Measurements from ENCODE around the gene SLX4IP.
A peak's percentile ranks its signal among the peaks of the same experiment; 100 is the strongest.
"Not testable (repeated sequence)": the region's sequence is repeated elsewhere in the genome, so short reads cannot be mapped to it uniquely, and the experiment has no call there.

SLX4IP gene

DNA sequence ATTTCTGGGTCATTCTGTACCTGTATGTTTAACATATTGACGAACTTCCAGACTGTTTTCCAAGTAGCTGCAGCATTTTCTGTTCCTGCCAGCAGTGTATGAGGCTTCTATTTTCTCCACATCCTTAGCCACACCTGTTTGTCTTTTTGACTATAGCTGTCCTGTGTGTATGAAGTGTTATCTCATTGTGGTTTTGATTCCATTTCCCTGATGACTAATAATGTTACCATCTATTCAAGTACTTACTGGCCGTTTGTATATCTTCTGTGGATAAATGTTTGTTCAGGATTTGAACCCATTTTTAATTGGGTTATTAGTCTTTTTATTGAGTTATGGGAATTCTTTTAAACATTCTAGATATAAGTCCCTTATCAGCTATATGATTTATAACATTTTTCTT, 143.5 kb downstream of the SLX4IP start:
- no peak for DNase-seq

DNA sequence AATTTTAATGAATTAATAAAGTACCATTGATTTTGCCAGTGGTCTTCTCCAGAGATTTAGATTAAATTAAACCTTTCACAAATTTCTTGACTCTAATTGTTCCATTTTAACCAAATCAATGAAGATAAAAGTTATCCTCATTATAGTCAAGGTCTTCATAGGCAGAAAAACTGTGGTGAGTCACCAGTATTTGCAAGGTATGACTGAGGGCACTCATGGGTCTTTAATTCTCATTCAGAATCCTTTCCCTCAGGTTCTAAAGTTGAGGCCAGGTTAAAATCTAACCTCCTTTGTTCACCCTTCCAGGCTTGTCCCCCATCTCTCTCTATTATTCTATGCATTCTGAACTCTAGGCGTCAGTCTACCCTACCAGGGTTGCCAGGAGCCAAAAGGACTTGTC, 144.8 kb downstream of the SLX4IP start:
- DNase-seq = no peak

DNA sequence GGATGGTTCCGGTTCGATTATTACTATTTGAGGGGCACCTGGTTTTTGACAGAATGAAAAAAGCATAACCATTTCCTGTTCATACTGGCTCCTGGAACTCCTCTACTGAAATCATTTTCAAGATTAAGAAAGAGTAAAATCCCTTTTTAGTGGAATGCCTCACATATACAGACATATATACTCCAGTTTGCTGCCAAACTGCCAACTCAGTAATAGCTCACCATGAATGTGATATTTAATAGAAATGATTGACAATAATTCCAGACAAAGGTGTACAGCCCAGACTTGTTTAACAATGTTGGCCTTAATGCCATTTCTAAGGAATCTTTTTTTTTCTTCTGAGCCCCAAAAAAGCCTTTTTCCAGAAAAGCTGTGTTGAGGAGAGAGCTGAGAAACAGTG, 145.6 kb downstream of the SLX4IP start:
- DNase-seq = no peak

DNA sequence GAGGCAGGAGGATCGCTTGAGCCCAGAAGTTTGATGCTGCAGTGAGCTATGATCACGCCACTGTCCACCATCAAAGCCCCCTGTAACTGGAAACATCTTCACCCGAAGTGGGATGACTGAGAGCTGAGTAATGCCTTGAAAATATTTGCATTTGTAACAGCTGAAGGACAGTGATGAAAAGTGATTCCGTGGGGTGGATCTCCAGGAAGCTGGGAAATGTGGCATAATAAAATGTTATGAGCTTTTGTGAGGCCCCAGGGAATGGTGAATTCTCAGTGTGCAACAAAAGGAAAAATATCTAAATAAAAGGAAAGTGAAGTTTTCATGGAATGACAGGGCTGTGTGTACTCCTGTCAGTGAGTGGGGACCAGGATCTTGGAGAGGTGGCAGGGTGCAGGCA, 146.7 kb downstream of the SLX4IP start:
- no peak for DNase-seq

DNA sequence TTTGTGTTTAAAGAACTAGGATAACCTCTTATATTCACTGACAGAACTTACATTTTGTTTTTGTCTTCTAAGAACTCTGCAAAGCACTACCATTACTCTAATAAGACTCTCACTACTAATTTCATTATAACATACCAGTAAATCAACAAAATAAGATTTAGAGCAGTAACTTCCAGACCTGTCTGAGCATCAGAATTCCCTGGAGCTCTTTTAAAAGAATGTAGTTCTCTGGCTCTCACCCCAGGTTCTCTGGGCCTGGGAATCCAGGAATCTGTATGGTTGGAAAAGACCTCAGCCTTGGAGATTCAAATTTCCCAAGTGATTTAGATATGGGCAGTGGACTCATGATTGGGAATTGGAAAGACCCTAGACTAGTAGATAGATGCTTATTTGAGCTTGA, 149.3 kb downstream of the SLX4IP start:
- DNase-seq = no peak

DNA sequence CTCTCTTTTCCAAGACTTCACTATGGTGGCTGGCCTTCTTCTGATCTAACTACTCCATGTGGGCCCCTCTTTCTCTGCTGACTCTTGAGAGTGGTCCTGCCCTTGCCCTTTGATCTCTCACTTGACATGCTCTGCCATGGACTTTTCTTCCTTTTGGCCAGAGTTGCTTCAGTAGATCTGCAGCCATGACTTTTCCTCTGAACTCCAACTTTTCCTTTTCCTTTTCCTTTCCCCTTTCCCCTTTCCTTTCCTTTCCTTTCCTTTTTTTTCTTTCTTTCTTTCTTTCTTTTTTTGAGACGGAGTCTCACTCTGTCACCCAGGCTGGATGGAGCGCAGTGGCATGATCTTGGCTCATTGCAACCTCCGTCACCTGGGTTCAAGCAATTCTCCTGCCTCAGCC, 150.2 kb downstream of the SLX4IP start:
- no peak for DNase-seq

DNA sequence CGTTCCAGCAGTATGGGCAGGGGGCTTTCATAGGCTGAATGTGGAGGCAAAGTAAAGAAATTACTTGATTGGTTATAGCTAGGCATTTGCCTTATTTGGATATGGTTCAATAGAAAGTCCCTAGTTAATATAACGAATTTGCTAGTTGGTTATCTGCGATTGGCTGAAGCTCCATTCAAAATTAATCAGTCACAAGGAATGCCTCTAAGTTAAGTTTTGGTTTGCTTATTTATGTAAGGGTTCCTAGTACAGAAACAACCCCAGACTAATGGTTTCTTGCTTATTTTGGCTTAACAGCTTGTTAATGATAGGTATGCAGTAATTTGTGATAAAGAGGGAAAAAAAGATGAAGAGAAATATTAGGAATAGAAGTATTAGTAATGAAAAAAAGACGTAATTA, 151.2 kb downstream of the SLX4IP start:
- no peak for DNase-seq

DNA sequence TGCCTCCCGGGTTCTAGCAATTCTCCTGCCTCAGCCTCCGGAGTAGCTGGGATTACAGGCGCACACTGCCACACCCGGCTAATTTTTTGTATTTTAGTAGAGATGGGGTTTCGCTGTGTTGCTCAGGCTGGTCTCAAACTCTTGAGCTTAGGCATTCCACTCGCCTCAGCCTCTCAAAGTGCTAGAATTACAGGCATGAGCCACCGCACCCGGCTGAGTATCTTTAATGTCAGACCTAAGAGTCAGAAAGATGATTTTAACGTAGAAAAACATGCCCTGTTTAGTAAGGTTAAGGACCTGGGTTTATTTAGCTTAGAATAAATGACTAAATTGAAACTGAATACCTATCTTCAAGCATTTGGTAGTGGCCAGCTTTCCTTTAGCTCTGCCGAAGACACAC, 155.3 kb downstream of the SLX4IP start:
- not testable (repeated sequence) for DNase-seq

DNA sequence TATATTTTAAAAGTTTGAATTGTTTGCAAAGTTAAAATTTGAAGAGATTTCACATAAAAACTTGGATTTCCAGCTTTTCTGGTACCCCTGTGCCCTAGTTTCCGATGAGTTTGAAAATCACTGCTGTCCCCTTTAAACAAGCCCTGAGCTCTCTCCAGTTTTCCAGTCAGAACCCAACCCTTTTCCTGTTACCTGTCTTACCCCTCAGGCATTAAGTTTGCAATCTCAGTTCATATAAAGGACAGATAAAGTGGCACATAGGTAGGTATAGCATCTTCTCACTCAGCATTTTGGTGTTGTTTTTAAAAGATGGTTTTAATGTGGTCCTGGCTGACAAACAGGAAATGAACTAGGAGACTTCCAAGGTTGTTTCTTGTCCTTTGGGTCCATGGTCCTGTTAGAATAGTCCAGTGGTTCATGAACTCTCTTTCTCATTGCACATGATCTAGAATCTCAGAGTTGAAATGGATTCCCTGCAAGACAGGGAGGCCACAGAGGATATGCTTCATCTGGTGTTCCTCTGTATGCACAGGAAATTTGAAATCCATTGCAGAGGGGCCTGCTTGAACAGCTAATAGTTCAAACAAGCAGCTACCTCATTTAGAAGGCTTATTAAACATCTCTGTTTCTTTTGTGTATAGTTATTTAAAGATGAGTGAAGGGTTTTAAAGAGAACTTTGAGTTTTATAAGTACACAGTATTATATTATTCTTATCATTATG, 156.0 kb downstream of the SLX4IP start:
- no peak for DNase-seq

DNA sequence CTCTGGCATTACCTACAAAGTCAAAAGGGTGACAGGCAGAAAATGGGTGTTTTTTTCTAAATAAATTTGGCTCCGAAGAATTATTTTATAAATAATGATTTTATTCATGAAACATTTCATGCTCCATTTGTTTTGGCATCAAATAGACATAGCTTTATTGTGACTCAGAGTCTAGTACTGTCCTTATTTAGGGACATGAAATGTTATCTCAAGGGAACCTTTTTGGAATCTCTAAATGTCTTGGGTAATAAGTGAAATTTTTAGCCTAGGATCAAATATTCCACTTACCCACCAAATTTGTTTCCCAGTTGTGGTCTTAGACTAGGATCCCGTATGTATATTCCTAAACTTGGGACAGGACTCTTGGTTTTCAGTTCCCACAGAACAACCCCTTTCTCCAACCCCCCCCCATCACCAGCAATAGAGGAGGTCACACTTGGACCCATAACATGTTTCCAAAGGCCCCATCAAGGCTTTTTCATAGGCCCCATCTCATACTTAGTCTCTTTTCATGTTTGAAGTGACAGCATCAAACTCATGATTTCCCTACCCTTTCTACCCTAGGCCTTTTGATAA, 156.9 kb downstream of the SLX4IP start:
- DNase-seq = no peak

DNA sequence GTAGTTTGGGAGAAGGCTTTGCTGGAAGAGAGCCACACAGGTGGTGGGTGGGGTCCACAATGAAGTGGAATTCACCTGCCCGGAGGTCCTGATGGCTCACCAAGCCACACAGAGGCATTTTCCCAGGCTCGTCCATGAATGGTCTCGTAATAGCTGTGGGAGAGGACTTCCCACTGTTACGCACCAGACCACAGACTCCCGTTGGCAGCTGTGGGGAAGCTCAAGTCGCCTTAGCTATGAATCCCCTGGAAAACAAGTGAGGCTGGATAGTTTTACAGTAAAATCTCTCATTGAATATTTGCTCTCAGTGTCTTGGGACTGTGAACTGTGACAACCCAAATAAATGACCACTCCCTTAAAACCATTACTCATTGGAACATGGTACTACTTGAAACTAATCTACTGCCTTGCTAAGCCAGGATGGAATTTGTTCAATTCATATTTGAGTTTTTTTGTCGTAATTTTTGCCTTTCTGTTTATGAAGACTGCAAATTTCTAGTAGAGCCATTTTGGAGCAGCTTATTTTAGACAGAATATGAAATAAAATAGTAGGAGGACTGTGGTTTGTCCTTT, 159.3 kb downstream of the SLX4IP start:
- DNase-seq = no peak

DNA sequence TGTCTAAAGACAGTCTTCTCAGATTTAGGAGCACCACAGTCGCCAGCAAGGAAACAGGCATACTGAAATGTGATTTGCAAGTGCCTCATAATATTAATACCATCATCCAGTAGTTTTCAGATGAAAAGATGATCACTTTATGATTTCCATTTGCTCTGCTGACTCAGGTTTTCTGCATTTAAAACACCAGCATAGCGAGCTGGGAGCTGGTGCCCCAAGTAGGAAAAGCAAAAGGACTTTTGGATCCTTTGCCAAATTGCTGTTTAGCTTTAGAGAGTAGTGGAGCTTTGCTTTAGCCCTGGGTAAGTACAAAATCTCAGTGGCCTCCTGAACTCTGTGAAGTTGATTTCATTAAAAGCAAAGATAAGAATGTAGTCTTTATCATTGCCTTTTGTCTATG, 160.2 kb downstream of the SLX4IP start:
- no peak for DNase-seq

DNA sequence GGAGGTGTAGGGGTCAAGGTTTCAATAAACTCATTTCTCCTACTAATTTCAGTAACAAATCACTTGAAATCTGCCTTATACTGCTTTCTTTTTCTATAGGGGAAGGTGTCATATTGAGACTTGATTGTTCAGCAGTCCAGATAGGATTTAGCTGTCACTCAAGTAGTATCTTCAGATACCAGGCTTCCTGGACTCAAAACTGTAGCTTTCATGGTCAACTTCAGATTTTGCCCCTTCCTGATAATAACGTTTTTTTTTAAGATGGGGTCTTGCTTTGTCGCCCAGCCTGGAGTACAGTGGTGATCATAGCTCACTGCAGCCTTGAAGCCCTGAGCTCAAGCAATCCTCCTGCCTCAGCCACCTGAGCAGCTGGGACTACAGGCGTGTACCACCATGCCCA, 160.9 kb downstream of the SLX4IP start:
- no peak for DNase-seq

DNA sequence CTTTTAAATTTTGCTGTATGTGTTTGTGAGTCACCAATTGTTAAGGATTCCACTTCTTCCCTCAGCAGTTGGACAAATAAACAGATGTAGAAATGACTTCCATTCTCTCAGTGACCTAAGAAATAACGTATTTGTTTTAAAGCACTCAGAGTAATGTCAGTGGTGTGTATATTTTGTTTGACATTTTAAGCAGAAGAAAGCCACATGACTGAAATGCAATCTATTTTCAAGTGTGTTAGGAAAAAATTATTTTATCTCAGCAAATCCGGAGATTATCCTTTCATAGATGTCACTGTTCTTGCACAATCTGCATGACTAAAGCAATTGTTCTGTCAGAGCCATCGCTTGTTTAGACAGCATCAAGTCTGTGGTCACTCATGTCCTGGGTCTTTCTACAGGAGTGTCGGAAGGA, 161.6 kb downstream of the SLX4IP start:
- peak; percentile 82 for DNase-seq

DNA sequence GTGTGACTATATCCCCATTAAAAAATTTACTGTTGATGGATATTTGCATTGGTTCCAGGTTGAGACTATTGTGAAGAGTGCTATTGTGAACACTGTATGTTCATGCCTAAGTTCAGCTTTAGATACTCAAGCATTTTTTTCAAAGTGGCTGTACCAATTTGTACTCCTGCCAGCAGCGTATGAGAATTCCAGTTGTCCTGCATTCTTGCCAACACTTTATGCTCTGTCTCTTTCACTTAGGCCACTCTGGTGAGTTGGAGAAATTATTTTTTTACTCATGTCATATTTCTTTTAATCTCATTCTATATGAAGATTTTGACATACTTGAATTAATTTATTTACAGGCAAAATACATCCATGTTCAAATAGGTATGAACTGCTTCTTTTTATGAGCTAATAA, 162.5 kb downstream of the SLX4IP start:
- no peak for DNase-seq

DNA sequence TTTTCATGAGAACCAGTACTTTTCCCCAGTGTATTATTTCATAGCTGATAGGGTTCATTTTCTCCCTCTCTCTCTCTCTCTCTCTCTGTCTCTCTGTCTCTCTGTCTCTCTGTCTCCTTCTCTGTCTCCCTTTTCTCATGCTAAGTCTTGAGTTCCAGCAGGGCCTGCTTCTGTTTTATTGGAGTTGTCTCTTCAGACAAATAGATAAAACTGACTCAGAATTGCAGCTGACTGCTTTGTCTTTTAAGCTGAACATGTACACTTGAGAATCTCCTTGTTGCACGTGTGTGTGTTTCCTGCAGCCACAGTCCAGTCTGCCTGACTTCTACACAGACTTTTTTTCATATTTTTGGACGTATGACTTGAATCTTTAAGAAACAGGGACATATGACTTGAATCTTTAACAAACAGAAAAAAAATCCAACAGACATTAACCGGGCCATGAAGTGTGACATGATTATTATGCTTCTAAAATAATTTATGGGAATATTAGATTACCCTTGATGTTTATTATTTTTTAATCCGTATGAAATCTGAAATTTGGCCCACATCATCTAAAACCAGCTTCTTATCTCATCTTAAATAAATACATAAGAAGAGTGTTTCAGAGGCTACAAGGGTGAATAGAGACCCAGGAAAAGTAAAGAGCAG, 167.2 kb downstream of the SLX4IP start:
- DNase-seq = no peak

DNA sequence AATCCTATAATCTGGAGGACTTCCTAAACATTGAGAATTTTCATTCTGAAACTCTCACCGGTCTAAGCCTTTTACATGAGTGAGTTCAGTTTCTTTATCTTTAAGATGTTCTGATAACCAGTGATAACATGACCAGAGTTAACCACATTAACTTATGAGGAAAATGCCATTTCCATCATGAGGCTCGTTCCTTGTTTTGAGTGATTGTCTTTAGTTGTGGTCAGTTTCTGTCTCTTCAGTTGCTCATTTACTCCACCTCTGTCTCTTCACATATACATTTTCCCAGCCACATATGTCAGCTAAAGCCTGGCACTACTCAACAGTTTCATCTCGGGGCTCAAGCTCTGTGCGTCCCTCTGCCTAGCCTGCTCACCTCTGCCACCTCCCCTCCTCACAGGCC, 168.3 kb downstream of the SLX4IP start:
- no peak for DNase-seq

DNA sequence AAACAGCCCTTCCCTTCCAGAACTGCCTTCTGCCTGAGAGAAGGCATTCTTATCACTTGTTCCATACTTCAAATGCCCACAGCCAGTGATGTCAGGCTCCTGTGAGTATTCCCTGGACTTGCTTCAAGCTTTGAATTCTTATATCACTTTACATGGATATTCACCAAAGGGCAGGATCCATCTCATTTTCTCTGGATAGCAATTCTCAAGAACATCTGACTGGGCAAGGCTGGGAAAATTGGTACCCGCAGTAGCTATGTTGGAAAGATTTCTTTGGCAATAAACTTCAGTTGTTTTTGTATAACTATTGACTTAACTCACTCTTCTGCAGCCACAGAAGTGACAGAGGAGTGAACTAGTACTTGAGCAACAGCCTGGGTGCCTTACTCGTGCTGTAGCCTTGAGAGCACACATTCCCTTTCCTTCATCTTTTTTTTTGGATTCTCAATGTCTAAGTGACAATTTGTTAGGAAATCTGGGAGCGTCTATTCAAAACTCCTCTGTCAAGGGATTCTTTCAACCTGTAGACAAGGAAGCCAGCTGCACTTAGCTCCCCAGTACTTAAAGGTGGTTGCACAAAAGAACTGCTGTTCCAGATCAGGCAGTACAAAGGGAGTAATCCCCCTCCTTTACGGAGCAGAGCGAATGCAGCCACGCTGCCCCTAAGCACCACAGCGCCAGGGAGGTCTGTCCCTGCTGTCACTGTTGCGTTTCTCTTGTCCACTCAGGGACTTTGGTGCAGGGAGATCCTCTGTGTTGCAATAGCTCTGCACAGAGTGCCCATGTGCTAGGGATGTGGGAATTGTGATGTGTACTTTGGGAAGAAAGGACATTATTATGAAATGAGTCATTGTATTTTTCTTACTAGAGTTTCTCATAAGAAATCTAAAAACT, 169.1 kb downstream of the SLX4IP start:
- DNase-seq = peak; percentile 3

DNA sequence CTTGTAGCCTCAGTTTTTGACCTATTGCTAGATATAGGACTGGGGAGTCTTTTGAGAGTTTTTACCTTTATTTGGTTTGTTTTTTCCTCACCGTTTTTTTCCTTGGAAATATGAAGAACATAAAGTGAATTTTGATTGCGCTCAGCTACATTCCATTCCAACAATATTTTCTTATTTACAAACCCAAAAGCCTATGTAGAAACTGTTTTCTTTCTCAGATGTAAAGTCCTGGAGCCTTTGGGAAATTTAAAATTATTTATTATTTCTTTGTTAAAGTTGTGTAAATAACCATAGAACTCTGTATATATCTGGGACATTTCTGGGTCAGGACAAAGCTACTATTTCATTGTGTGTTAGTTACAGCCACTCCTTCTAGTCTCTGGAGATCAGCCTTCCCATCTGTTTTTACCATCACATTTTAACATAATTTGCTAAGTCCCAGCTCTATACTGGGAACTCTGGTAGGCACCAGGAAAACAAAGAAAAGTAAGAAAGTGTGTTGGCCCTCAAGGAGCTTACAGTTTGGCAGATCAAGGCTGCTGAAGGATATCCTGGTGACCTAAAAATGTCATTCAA, 169.8 kb downstream of the SLX4IP start:
- DNase-seq = no peak

DNA sequence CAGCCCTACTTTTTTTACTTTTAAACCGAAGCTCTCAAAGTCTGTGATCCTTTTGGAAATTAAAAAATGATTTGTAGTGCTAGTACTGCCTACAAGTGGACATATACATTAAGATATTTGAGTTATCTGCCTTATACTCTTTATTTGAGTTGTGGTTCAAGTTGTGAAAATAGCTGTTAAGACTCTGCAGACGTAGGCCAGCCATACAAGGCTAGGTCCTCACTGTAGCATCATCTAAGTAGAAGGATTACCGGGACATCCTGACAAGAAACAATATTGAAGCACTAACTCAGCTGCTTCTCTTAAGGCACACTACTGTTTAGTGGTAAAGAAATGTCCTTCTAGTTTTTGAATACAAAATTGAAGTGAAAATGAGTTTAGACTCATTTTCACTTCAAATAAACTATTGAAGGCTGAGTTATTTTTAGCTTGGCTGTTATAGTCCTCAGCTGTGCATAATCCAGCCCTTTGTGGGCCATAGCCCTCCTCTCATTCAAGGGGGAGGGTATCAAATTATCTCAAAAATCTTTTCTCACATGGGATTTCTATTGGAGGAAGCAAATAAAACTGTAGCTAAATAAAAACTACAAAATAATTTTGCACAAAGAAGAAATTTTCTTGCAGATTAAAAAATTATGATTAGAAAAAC, 170.6 kb downstream of the SLX4IP start:
- no peak for DNase-seq

DNA sequence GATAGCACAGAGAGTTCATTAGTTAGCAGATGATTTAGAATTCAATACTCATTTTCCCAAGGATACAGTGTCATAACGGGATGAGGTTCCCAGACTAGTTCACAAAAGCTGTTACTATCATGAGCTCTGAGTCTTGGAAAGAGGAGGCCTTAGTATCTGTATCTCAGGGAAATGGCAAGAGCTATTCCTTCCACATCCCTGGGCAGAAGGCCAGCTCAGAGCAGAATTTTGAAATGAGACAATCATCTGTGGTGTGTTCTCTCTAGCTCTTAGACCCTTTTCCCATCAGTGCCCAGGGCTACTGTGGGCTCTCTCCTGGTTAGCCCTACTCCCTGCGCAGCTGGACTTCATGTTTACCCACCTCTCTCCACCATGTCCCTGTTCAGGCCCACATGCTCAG, 174.2 kb downstream of the SLX4IP start:
- no peak for DNase-seq

DNA sequence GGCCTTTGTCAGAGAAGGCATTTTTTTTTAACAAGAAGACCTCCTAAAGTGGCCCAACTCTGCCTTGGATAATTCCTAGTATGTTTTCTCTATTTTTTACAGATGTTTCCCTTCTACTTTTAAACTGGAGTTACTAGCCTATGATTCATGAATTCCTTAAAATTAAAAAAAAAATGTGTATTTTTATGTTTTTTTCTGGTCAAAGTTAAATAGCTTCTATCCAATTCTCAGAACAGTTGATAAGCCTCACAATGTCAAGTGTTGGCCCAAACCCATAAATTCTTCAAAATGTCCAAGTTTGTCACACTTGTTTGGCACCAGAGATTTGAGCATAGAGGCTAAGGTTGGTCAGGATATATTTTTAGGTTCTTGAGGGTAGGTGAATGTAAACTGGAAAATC, 174.7 kb downstream of the SLX4IP start:
- no peak for DNase-seq
